CD4-positive, alpha-beta T cell treated with Interleukin-21 for 1 hour (primary cell): ENCODE data around the gene PRR30.
"Not testable (repeated sequence)": the region's sequence is repeated elsewhere in the genome, so short reads cannot be mapped to it uniquely, and the experiment has no call there.

ENCODE experiments used
- DNase-seq: peaks from one replicate; pipeline ENCODE4 v3.0.0-alpha.2; 2020

The PRR30 gene

GRCh38 chr2:27139310-27139709, at the start of gene PRR30:
Gene PRR30 (minus strand): TSS chr2:27139410. CDS start chr2:27138329, 1,081 bp downstream.
- DNase-seq, result no peak

- DNase-seq, result no peak
Observed at GRCh38 chr2:27186613-27187345, 47.6 kb upstream of the PRR30 start.

GRCh38 chr2:27185331-27186026, 46.3 kb upstream of the PRR30 start:
- DNase-seq, result no peak

GRCh38 chr2:27184115-27184514, 44.9 kb upstream of the PRR30 start:
- DNase-seq, result no peak

- DNase-seq, result no peak
Observed at GRCh38 chr2:27182346-27182745, 43.1 kb upstream of the PRR30 start.

GRCh38 chr2:27179344-27180000, 40.3 kb upstream of the PRR30 start:
- DNase-seq, result no peak

GRCh38 chr2:27178469-27178868, 39.3 kb upstream of the PRR30 start:
- DNase-seq, result no peak

- no peak for DNase-seq
Observed at GRCh38 chr2:27177441-27178351, 38.5 kb upstream of the PRR30 start.

- not testable (repeated sequence) for DNase-seq
Observed at GRCh38 chr2:27175781-27176180, 36.6 kb upstream of the PRR30 start.

GRCh38 chr2:27175330-27175729, 36.1 kb upstream of the PRR30 start:
- DNase-seq, result no peak

GRCh38 chr2:27174638-27175037, 35.4 kb upstream of the PRR30 start:
- DNase-seq, result no peak

- DNase-seq, result no peak
Observed at GRCh38 chr2:27171351-27171848, 32.2 kb upstream of the PRR30 start.

GRCh38 chr2:27170581-27171337, 31.5 kb upstream of the PRR30 start:
- DNase-seq, result no peak

- no peak for DNase-seq
Observed at GRCh38 chr2:27164960-27165763, 26.0 kb upstream of the PRR30 start.

GRCh38 chr2:27162151-27163121, 23.2 kb upstream of the PRR30 start:
- no peak for DNase-seq

GRCh38 chr2:27160191-27160590, 21.0 kb upstream of the PRR30 start:
- DNase-seq, result no peak

GRCh38 chr2:27159271-27159670, 20.1 kb upstream of the PRR30 start:
- no peak for DNase-seq

- no peak for DNase-seq
Observed at GRCh38 chr2:27158468-27158867, 19.3 kb upstream of the PRR30 start.

GRCh38 chr2:27155069-27155520, 15.9 kb upstream of the PRR30 start:
- DNase-seq, result no peak

- DNase-seq, result no peak
Observed at GRCh38 chr2:27154488-27154887, 15.3 kb upstream of the PRR30 start.
